KG1 (cell line): ENCODE measurements around the gene IFRD2.
"Not testable (repeated sequence)": the region's sequence is repeated elsewhere in the genome, so short reads cannot be mapped to it uniquely, and the experiment has no call there.

Source experiments
- DNase-seq: peaks from one replicate; lab custom pipeline; 2025; lab: John Stamatoyannopoulos, UW

Gene IFRD2

GRCh38 chr3:50265571-50265970, 26.7 kb downstream of the IFRD2 start:
- no peak for DNase-seq

- no peak for DNase-seq
These were observed 27.2 kb downstream of the IFRD2 start for GRCh38 chr3:50264964-50265485.

- DNase-seq, result no peak
These were observed 27.8 kb downstream of the IFRD2 start for GRCh38 chr3:50264383-50264963.

GRCh38 chr3:50263478-50264382, 28.5 kb downstream of the IFRD2 start:
- DNase-seq, result no peak

- no peak for DNase-seq
These were observed 29.5 kb downstream of the IFRD2 start for GRCh38 chr3:50262778-50263177.

GRCh38 chr3:50262200-50262599, 30.0 kb downstream of the IFRD2 start:
- not testable (repeated sequence) for DNase-seq

- no peak for DNase-seq
These were observed 30.7 kb downstream of the IFRD2 start for GRCh38 chr3:50261505-50261904.

- DNase-seq, result no peak
These were observed 31.2 kb downstream of the IFRD2 start for GRCh38 chr3:50260942-50261441.

- DNase-seq, result peak; percentile 68
These were observed 31.9 kb downstream of the IFRD2 start for GRCh38 chr3:50260027-50260941.

- no peak for DNase-seq
These were observed 32.7 kb downstream of the IFRD2 start for GRCh38 chr3:50259432-50260026.

- no peak for DNase-seq
These were observed 33.2 kb downstream of the IFRD2 start for GRCh38 chr3:50258979-50259378.

- DNase-seq, result no peak
These were observed 34.1 kb downstream of the IFRD2 start for GRCh38 chr3:50258029-50258680.

- DNase-seq, result no peak
These were observed 35.0 kb downstream of the IFRD2 start for GRCh38 chr3:50256978-50257890.

GRCh38 chr3:50255251-50255615, 37.0 kb downstream of the IFRD2 start:
- DNase-seq, result no peak

- no peak for DNase-seq
These were observed 37.5 kb downstream of the IFRD2 start for GRCh38 chr3:50254577-50255250.

GRCh38 chr3:50251220-50251619, 41.0 kb downstream of the IFRD2 start:
- DNase-seq, result no peak

- DNase-seq, result no peak
These were observed 41.7 kb downstream of the IFRD2 start for GRCh38 chr3:50250514-50250913.

- DNase-seq, result no peak
These were observed 42.8 kb downstream of the IFRD2 start for GRCh38 chr3:50249457-50249856.

- DNase-seq, result no peak
These were observed 43.8 kb downstream of the IFRD2 start for GRCh38 chr3:50248387-50248786.
